Stimulated activated naive CD8-positive, alpha-beta T cell treated with anti-CD3 and anti-CD28 coated beads, Interleukin-15, Interleukin-2, amounts not matched to agents 100 U/mL and 50 U/mL, for 24 hours (primary cell): Measurements from ENCODE around the gene VWDE.
"Not testable (repeated sequence)": the region's sequence is repeated elsewhere in the genome, so short reads cannot be mapped to it uniquely, and the experiment has no call there.

ENCODE experiments used
- ATAC-seq: fragments of 150-1000 bp; cut with Tn5 transposase; one replicate; pipeline ENCODE4 v1.10.0; 2021
- DNase-seq: peaks from one replicate; pipeline ENCODE4 v3.0.0; 2021

Gene VWDE

DNA sequence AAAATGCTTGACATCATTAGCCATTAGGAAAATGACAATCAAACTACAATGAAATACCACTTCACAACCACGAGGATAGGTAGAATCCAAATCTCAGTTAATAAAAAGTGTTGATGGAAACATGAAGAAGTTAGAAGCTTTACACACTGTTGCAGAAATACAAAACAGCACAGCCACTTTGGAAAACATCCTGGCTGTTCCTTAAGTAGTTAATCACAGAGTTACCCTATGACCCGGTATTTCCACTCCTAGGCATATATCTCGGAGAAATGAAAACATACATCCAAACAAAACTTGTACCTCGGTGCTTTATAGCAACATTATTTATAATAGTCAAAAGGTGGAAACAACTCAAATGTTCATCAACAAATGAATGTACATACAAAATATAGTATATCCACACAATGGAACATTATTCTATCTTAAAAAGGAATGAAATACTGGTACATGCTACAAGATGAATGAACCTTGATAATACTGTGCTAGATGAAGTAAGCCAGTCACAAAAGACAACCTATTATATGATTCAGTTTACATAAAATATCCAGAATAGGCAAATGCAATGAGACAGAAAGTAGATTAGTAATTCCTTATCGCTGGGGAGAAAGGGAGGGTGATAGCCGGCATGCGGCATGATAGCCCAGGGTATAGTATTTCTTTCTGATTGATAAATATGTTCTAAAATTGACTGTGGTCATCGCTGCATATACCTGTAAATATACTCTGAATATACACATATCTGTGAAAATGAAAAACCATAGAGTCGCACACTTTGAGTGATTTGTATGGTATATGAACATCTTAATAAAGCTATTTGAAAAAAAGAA, 1.9 kb downstream of the VWDE start:
- ATAC-seq (no peak), DNase-seq (no peak)

DNA sequence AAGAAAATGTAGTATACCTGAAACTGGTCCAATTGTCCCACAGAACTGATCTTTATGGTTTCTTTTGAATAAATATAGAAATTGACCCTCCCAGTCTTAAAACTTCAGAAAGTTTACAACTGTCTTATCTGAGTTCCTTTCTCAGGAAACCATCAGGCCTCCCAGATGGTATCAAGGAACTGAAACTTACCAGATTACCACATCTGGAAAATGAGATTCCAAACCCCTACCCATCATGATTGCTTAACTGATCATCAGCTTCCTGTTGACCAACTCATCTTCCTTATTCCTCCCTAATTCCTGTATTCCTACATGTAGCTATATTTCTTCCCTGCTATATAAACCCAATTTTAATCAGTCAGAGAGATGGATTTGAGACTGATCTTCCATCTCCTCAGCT, 5.5 kb downstream of the VWDE start:
- no peak for DNase-seq

DNA sequence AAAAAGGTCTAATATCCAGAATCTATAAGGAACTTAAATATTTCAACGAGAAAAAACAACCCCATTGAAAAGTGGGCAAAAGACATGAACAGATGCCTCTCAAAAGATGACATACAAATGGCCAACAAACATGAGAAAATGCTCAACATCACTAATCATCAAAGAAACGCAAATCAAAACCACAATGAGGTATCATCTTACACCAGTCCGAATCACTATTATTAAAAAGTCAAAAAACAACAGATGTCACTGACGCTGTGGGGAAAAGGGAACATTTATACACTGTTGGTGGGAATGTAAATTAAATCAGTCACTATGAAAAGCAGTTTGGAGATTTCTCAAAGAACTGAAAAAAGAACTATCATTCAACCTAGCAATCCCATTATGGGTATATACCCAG, 6.0 kb downstream of the VWDE start:
- DNase-seq, result no peak
- ATAC-seq, result no peak

More for the DNA sequence above, 5.5 kb downstream of the VWDE start:
- ATAC-seq, result no peak

DNA sequence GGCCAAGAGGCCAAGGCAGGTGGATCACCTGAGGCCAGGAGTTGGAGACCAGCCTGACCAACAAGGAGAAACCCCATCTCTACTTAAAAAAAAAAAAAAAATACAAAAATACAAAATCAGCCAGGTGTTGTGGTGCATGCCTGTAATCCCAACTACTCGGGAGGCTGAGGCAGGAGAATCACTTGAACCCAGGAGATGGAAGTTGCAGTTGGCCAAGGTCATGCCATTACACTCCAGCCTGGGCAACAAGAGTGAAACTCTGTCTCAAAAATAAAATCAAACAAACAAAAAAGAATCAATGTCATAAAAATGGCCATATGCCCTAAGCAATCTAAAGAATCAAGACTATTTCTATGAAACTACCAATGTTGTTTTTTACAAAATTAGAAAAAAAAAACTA, 7.0 kb downstream of the VWDE start:
- not testable (repeated sequence) for DNase-seq, ATAC-seq

DNA sequence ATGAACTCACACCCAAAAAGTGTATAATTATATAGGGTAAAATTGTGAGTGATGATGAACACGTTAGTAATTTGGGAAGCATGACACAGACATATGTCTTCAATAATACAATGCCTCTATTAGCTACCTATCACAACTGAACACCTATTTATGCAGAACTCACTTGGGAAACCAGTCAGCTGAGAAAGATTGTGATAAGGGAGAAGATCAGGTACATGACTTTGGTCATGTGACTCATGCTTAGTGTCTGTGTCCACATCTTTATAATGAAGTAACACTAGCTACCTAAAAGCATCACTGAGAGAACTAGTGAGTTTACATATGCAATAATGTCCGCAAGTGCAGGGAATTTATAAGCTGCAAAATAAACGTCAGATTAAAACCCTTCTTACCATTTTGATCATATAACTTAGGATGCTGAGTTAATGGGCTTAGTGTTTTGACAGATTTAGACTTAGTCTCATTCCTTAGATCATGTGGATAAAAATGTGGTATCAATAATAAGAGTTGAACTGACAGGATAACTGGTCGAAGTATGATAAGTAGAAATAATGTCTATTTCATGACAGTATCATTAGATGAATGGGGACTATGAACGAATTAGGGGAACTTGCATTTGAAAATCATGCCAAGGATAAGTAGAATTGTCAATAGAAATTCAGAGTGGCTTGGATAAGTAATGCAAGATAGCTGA, 11.6 kb downstream of the VWDE start:
- ATAC-seq (no peak), DNase-seq (no peak)

DNA sequence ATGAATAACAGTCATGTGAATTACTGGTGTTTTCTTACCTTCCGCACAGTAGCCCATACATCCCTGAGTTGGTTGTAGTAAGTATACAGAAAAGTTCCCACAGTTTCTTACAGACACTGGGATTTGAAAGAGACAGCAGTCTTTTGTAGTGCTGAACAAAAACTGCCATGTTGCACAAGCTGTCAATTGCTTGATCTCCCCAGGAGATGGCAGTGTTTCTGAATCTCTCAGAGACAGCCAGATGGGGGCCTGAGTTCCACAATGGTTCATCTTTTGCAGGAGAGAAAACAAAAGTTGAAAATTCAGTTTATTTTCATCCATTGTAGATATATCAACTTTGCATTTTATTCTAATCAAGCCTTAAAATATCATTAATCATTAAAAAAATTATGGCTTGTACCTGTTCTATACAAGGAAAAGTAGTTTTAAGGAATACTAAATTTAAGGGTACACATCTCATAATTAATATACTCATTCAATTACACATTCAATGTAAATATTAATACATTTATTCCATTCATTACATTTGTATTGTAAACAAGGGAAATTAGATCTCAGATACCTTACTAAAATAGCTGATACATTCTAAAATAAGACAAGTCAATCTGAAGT, 14.5 kb downstream of the VWDE start:
- DNase-seq (peak; percentile 30), ATAC-seq (peak; percentile 72)

DNA sequence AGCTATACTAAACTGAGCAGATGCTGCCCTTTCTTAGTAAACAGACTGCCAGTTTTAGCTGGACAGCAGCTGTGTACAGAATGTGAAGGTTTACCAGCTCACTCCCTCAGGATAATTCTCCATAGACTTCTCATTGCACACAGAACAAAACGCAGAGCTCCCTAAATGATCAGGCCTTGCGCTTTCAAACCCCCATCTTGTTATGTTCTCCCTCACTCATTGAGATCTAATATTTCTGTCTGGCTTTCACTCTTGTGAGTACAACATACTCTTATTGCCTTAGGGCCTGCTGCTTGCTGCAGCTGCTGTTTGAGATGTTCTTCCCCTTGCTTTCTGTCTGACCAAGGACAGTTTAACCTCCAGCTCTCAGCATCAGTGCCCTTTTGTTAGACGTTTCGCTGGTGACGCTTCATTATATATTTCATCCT, 17.3 kb downstream of the VWDE start:
- ATAC-seq (no peak), DNase-seq (no peak)

DNA sequence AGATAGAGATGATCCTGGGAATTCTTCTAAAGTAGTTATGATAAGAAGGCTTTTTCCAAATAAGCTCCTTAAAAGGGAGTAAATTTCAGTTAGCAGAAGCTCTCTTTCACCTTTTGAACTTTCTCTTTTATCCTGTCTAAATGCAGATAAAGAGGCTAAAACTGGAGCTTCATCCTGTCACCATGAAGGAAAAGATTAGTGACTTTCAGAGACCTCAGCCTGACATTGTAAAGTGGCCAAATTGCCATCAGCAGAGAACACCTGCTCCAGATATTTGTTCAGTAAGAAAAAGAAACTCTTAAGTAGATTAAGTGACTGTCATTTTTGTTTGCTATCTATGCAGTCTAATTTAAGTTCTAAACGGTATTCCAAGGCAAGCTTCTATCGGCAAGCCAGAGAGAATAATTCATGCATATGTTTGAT, 18.3 kb downstream of the VWDE start:
- no peak for DNase-seq
- ATAC-seq, result no peak

DNA sequence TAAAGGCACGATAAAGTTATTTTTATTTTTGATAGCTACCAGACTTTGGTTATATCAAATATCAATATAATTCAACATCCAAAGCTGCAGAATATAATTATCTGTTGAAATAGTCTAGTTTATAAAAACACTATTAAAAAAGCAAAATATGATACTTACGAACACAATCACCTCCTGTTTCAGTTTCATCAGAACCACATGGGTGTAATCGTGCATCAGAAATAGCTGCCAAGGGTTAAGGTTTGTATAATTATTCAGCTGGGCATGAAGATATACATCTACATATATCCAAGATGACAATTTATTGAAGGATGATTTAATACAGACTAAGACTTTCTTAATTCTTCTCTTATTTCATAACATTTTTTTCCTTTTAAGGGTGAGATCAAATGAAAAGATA, 20.3 kb downstream of the VWDE start:
- no peak for DNase-seq
- no peak for ATAC-seq

DNA sequence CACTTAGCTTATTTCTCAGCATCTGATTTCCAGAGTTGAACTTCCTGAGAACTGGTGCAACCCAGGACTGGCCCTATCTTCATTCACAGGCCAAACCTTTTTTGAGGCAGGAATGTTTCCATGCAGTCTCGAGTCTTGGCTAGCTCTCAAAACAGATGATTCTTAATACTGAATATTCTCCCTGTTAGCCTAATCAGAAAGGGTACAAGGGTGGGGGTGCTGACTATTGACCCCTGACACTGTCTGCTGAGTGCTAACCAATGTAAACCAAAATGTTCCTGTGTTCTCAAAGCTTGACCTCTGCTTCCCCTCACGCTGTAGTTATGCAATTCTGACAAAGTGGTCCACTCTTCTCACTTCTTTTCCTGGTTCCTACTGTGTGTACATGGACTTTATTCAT, 25.3 kb downstream of the VWDE start:
- ATAC-seq, result no peak

DNA sequence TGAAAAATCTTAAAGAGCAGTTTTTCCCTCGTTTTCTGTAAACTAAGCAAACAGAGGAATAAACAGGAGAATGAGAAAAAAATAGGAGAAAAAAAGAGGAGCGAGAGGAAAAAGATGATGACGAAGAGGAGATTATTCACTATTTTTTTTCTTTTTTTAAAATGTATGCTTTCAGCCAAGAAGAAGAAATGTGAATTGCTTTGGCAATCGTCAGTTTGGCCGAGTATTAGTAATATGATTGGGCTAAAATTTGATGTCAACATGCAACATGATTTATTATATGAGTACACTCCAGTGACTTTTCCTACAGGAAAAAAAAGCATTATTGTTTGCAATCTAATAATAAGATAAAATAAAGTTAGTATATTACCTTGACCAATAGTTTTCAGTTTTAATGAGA, 26.3 kb downstream of the VWDE start:
- no peak for ATAC-seq
- DNase-seq, result no peak

More for the DNA sequence above, 25.3 kb downstream of the VWDE start:
- DNase-seq, result no peak

DNA sequence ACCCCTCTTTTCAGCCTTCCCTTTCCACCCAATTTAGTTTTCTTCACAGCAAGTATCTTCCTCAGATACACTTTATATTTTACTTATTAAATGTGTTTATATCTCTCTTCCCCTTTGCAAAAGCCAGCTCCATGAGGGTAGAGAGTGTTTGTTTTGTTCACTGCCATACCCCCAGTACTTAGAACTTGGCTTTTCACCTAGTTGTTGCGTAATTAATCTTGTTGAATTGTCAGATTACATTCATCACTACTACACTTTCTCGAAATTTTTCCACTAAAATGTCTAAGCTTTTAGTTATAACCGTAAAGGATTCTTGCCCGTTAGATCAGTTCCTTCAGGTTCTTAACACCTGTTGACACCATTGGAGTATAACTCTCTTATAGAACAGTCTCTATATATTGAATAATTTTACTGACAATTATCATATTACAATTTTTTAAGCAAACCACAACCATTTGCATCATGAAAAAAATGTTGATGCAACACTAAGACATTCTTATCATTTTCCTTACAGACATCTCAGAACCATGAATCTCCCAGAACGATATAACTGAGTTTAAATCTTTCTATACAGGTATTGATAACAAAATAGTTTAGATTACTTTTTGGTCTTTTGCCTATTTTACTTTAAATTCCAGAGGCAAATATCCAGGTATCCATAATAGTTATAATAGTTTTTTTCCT, 29.9 kb downstream of the VWDE start:
- ATAC-seq (no peak), DNase-seq (no peak)

DNA sequence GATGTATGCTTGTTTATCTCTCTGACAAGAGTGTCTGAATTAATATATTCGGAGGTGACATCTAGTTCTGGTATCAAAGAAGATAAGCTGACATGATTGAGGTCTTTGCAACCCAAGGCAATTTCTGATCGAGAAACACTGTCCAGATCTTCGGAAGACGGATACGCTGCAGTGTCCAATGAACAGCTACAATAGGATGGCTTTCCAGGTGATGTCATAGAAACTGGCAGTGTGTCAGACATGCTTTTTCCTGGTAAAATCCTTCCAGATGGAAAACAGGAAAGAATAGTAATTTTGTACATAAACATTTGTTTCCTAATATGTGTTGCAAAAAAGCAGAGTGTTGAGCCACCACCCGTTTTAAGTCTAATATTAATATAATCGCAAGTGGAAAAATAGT, 33.4 kb downstream of the VWDE start:
- DNase-seq (no peak), ATAC-seq (no peak)

DNA sequence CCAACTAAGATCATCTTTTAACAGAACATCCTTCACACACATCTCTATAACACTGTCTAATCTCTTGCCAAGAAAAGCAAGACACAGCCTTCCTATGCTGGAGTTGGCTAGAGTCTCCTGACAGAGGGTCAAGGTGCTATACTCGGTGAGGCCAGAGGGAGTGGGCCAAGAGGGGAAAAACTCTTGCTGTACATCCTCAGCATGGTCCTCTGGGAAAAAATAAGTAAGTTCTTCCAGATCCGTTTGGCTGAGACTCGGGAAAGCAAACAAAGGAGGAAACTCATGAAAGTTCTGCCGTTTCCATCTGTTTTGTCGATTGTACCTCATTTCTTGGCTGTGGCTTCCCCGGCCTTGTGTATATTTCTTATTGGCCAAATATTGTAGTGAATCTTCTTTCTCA, 33.9 kb downstream of the VWDE start:
- DNase-seq (no peak), ATAC-seq (no peak)

DNA sequence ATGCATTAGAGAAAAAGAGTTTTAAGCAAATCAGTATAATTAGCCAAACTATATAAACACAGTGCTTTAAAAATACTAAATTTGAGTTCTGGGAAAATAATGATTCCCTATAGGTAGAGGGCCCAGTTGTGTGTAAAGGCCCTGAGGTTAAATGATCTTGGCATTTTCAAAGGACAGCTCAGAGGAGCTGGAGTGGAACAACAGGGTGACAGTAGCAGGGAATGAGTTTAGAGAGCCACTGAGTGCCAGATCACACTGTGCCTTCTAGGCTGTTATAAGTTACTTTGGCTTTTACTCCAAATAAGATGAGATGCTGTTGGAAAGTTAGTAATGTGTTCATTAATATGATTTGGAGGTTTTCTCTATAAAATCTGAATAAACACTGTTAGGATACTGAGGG, 34.6 kb downstream of the VWDE start:
- no peak for DNase-seq
- ATAC-seq, result no peak

DNA sequence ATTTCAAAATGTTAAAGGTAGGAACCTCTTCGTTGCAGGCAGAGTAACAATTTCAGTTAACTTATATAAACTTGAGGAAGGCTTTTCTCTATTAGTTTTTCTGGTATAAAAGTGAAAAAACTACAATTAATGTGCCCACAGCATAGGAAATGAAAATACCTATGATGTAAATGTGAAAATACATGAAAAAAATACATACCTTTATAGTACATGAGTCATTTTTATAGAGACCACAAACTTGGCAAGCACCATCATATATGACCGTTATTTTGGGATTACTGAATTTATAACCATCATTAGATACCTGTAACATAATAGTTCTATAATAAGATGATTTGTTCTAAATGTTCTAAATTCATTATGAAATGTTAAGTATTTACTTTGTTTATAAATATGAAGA, 42.7 kb downstream of the VWDE start:
- ATAC-seq, result no peak
- no peak for DNase-seq

DNA sequence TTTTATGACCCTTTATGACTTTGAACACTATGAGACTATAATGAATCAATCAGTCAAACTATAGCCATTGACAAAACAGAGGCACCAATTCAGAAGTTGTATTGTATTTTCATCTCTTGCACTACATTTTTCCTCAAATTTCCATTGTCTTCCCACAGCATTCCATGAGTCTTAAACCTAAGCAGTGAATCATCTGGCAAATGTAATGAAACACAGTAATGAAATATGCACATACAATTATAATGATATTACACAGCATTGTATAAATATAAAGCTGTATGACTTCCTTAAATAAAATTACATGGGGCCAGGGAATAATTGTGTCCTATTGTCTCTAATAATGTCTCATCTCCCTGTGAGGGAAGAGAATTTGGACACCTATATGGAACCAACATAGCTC, 45.0 kb downstream of the VWDE start:
- ATAC-seq, result no peak
- no peak for DNase-seq

DNA sequence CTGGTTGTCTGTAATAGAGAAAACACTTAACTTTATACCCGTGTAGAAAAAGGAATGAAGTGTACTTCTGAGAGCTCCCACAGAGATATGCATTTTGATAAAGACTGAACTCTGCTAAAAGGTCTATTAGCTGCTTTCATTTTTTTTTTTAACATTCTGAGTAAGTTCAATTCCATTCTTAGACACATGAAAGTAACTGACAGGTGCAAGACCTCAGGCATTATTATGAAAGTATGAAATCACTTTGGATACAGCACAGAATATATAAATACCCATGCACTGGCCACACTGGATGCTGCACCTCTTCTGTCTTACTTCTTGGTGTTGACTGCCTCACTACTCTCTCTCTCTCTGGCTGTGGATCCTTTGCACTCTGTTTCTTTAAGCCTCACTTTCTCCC, 46.2 kb downstream of the VWDE start:
- no peak for DNase-seq

DNA sequence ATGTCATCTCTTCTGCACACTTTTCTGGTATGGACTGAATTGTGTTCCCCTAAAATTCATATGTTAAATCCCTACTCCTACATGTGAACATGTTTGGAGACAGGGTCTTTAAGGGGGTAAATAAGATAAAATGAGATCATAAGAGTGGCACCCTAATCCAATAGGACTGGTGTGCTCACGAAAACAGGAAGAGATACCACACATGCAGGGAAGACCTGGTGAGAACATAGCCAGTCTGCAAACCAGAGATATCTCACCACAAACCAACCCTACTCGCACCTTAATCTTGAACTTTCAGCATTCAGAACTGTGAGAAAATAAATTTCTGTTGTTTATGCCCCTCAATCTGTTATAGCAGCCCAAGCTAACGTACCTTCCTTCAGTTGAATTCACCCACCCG, 51.8 kb downstream of the VWDE start:
- ATAC-seq, result no peak
- DNase-seq, result no peak

More for the DNA sequence above, 46.2 kb downstream of the VWDE start:
- ATAC-seq, result no peak

DNA sequence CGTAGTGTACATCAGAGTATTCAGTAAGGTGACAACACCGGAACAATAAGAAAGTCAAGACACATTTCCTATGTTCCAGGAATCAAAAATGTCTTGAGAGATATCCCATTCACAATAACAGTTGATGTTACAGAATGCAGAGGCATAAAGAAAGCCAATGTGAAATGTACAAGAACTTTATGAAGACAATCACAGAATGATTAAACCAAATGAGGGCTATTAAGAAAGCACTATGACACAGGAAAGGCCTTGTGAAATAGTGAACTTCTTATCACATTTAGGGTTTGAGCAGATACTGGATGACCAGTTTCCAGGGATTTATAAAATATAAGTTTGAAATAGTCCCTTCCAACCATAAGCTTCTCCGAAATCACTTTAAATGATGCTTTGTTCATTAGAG, 52.7 kb downstream of the VWDE start:
- ATAC-seq, result no peak
- DNase-seq, result no peak

DNA sequence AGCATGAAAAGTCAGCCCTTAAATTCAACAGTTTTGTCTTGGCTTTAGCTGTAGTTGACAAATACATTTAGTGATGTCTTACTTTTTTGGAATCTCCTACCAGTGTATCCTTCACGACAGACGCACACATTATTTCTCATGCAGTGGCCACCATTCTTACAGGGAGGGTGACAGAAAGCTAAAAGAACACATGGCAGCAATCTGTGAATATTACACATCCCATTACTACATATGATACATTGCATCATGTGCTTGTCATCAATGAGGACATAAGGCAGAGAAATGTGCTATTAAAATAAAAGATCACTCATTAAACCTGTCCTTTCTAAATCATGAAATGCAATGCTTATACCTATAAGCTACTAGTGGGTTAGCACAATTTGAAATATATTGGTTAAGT, 66.6 kb downstream of the VWDE start:
- no peak for DNase-seq

DNA sequence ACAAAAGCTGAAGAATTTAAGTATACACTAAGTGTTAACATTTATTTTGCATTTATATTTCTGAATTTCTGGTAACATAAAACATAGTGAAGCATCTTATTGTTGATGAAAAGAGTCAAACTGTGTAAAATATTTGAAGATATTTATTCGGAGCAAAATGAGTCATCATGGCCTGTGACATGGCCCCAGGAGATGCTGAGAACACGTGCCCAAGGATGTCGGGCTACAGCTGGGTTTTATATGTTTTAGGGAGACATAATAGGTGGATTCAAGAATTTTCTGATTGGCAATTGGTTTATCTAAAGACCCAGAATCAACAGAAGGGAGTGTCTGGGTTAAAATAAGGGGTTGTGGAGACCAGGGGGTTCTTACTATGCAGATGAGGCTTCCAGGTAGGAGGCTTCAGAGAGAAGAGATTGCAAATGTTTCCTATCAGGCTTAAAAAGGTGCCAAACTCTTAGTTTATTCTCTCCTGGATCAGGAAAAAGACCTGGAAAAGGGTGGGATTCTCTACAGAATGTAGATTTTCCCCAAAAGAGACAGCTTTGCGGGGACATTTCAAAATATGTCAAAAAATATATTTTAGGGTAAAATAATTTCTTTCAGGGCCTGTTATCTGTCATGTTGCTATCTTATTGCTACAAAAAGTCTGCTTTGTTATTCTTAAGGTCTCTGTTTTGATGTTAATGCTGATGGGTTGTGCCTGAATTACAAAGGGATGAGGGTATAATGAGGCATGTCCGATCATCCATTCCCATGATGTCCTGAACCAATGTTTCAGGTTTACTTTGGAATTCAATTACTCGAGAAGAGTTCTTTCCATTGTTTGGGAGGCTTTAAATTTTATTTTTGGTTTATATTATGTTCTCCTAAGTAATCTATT, 74.5 kb downstream of the VWDE start:
- no peak for DNase-seq
- no peak for ATAC-seq

More for the DNA sequence above, 66.6 kb downstream of the VWDE start:
- ATAC-seq, result no peak
